Liver (tissue), 9 donors: ENCODE measurements around the gene SLC12A9. TPM values are rescaled to one million over a fixed set of nuclear protein-coding genes. Genes with fewer than 3 reads are reported as not detected.

Experiments used
- DNase-seq: peaks from one replicate; pipeline ENCODE4 v3.0.0-alpha.2; 2017; ENCODE audit warnings: low spot score
- H3K27ac ChIP-seq, 2 donors: one replicate each; pipeline ENCODE4 v1.7.0; 2013; ENCODE audit warnings: inconsistent platforms in 2 of 2, low read length in 2 of 2, control low read depth in 1 of 2, low read depth in 1 of 2, mild to moderate bottlenecking in 1 of 2
- H3K27me3 ChIP-seq, 4 donors: one replicate each; pipeline versions ENCODE4 v1.6.1 to v1.7.0; 2013; ENCODE audit warnings: low read length in 3 of 4, inconsistent platforms in 1 of 4, mild to moderate bottlenecking in 1 of 4, moderate library complexity in 1 of 4; ENCODE audit not compliant: control insufficient read depth in 4 of 4, insufficient read depth in 4 of 4
- H3K36me3 ChIP-seq, 4 donors: one replicate each; pipeline versions ENCODE4 v1.6.1 to v1.7.0; 2013; ENCODE audit warnings: low read length in 3 of 4, mild to moderate bottlenecking in 3 of 4, low read depth in 1 of 4, moderate library complexity in 1 of 4; ENCODE audit not compliant: control insufficient read depth in 4 of 4, insufficient read depth in 3 of 4
- H3K4me1 ChIP-seq, 4 donors: one replicate each; pipeline versions ENCODE4 v1.6.1 to v1.7.0; 2013; ENCODE audit warnings: low read length in 3 of 4, mild to moderate bottlenecking in 3 of 4, moderate library complexity in 1 of 4; ENCODE audit not compliant: control insufficient read depth in 4 of 4, insufficient read depth in 4 of 4
- H3K4me3 ChIP-seq, 3 donors: one replicate each; pipeline versions ENCODE4 v1.6.1 to v1.7.0; 2013; ENCODE audit warnings: low read length in 3 of 3, control low read depth in 1 of 3, low read depth in 1 of 3, mild to moderate bottlenecking in 1 of 3
- H3K9ac ChIP-seq, 2 donors: one replicate each; pipeline ENCODE4 v1.7.0; 2013; ENCODE audit warnings: low read length in 2 of 2, mild to moderate bottlenecking in 2 of 2, moderate library complexity in 2 of 2, control low read depth in 1 of 2, low read depth in 1 of 2
- H3K9me3 ChIP-seq, 4 donors: one replicate each; pipeline versions ENCODE4 v1.6.1 to v1.7.0; 2013; ENCODE audit warnings: low read length in 3 of 4; ENCODE audit not compliant: control insufficient read depth in 4 of 4
- ATF3 ChIP-seq: IDR thresholded peaks from 2 replicates; pipeline ENCODE4 v1.6.1; 2016; ENCODE audit warnings: antibody characterized with exemption
- CTCF ChIP-seq: fragments of 150-350 bp; IDR thresholded peaks from 2 replicates; pipeline ENCODE4 v1.5.1; 2017; ENCODE audit warnings: improper control_type of control experiment, low read depth, low read length; ENCODE audit not compliant: missing input control
- EGR1 ChIP-seq, 2 donors: IDR thresholded peaks; 2 replicates each; pipeline ENCODE4 v1.6.1; 2016 to 2018; ENCODE audit warnings: antibody characterized with exemption in 2 of 2, low read depth in 2 of 2
- FOXA1 ChIP-seq: IDR thresholded peaks from 2 replicates; pipeline ENCODE4 v1.6.1; 2016; ENCODE audit warnings: antibody characterized with exemption
- FOXA2 ChIP-seq: IDR thresholded peaks from 2 replicates; pipeline ENCODE4 v1.6.1; 2016; ENCODE audit warnings: antibody characterized with exemption
- GABPA ChIP-seq, 2 donors: IDR thresholded peaks in 1 of 2; conservative IDR thresholded peaks in 1 of 2; 2 replicates each; pipeline ENCODE4 v1.6.1; 2016; ENCODE audit warnings: antibody characterized with exemption in 2 of 2, mild to moderate bottlenecking in 1 of 2, moderate library complexity in 1 of 2
- HNF4A ChIP-seq, 2 donors: conservative IDR thresholded peaks; 2 replicates each; pipeline ENCODE4 v1.6.1; 2016; ENCODE audit warnings: antibody characterized with exemption in 2 of 2, mild to moderate bottlenecking in 2 of 2
- HNF4G ChIP-seq: IDR thresholded peaks from 2 replicates; pipeline ENCODE4 v1.6.1; 2016; ENCODE audit warnings: antibody characterized with exemption
- JUND ChIP-seq, 2 donors: IDR thresholded peaks; 2 replicates each; pipeline ENCODE4 v1.6.1; 2016; ENCODE audit warnings: antibody characterized with exemption in 2 of 2
- MAX ChIP-seq: IDR thresholded peaks from 2 replicates; pipeline ENCODE4 v1.6.1; 2016; ENCODE audit warnings: antibody characterized with exemption
- NR2F2 ChIP-seq: IDR thresholded peaks from 2 replicates; pipeline ENCODE4 v1.6.1; 2016; ENCODE audit warnings: antibody characterized with exemption
- RAD21 ChIP-seq, 2 donors: IDR thresholded peaks; 2 replicates each; pipeline ENCODE4 v1.6.1; 2016; ENCODE audit warnings: antibody characterized with exemption in 2 of 2, mild to moderate bottlenecking in 2 of 2
- REST ChIP-seq: IDR thresholded peaks from 2 replicates; pipeline ENCODE4 v1.6.1; 2016; ENCODE audit warnings: antibody characterized with exemption, mild to moderate bottlenecking
- RXRA ChIP-seq, 2 donors: IDR thresholded peaks; 2 replicates each; pipeline ENCODE4 v1.6.1; 2017 to 2018; ENCODE audit warnings: antibody characterized with exemption in 2 of 2, mild to moderate bottlenecking in 1 of 2
- SP1 ChIP-seq: IDR thresholded peaks from 2 replicates; pipeline ENCODE4 v1.6.1; 2018; ENCODE audit warnings: antibody characterized with exemption, mild to moderate bottlenecking
- TAF1 ChIP-seq: conservative IDR thresholded peaks from 2 replicates; pipeline ENCODE4 v1.6.1; 2016; ENCODE audit warnings: antibody characterized with exemption, mild to moderate bottlenecking
- YY1 ChIP-seq: IDR thresholded peaks from 2 replicates; pipeline ENCODE4 v1.6.1; 2016; ENCODE audit warnings: antibody characterized with exemption, mild to moderate bottlenecking
- ZBTB33 ChIP-seq: IDR thresholded peaks from 2 replicates; pipeline ENCODE4 v1.6.1; 2016; ENCODE audit warnings: antibody characterized with exemption
- WGBS: extraction: QIAGEN DNeasy Blood & Tissue Kit; methylation state at CpG from one replicate; pipeline ENCODE4 v1.1.7; 2013; 5-methylcytosine and 5-hydroxymethylcytosine counted together
- polyA plus RNA-seq, 2 donors: library from polyadenylated mRNA; stranded (reverse) in 1 of 2; unstranded in 1 of 2; fragments of 200-250 nt in 1 of 2; fragments of >200 nt in 1 of 2; fragmentation: Nextera tagmentation in 1 of 2; extraction: Ambion mirVana in 1 of 2; gene quantifications; one replicate each; pipeline versions ENCODE4 v1.2.1 to v1.2.3, GENCODE V29; 2013 to 2015
- total RNA-seq, 2 donors: library from RNA; depleted of rRNA; stranded (reverse); fragments of >200 nt; gene quantifications; one replicate each; pipeline ENCODE4 v1.2.3, GENCODE V29; 2014
- donor health status: healthy.
- donor health status: healthy.
- donor health status: healthy.
- donor health status: healthy.
- donor health status: healthy.

Gene SLC12A9
- total and polyA plus RNA-seq, 4 donors, result 1.8 to 17.2 (median 9.4) TPM

GRCh38 chr7:100882201-100882600 lies 29.7 kb downstream of the SLC12A9 start:
- no peak overlapping the region for H3K9ac ChIP-seq
- peaks cover 29 to 67% (median 53%) of the 10 kb centered on the region in 4 donors for H3K36me3 ChIP-seq
- peaks cover 0 to 6% (median 4%) of the 10 kb centered on the region in 4 donors for H3K4me1 ChIP-seq
- H3K27ac ChIP-seq, result no peak overlapping the region
- 96% methylated on average over 9 of the region's 9 CpGs for WGBS
- H3K4me3 ChIP-seq, result no peak overlapping the region
- no peaks in the 10 kb centered on the region for H3K9me3 ChIP-seq
- DNase-seq, result no peak
- H3K27me3 ChIP-seq, result no peaks in the 10 kb centered on the region
- no peak for TF ChIP-seq RAD21 (IDR thresholded peaks at IDR 0.05)
- TF ChIP-seq ATF3, result no peak
- no peak for TF ChIP-seq HNF4A (conservative IDR thresholded peaks at IDR 0.05)
- TF ChIP-seq YY1, result no peak
- no peak for TF ChIP-seq HNF4G
- TF ChIP-seq JUND (IDR thresholded peaks at IDR 0.05), result no peak
- no peak for TF ChIP-seq ZBTB33
- no peak for TF ChIP-seq EGR1 (IDR thresholded peaks at IDR 0.05; ENCODE audit: low read depth in 2 of 2)
- no peak for TF ChIP-seq TAF1
- TF ChIP-seq SP1, result no peak
- no peak for TF ChIP-seq MAX
- no peak for TF ChIP-seq CTCF
- TF ChIP-seq FOXA1, result no peak
- no peak for TF ChIP-seq GABPA (IDR thresholded peaks at IDR 0.05 in 1 of 2, conservative IDR thresholded peaks at IDR 0.05 in 1 of 2)
- no peak for TF ChIP-seq NR2F2
- TF ChIP-seq REST, result no peak
- no peak for TF ChIP-seq RXRA (IDR thresholded peaks at IDR 0.05)
- no peak for TF ChIP-seq FOXA2
